ENCODE results near the gene CYP8B1. TPM values are rescaled to one million over a fixed set of nuclear protein-coding genes. Genes with fewer than 3 reads are reported as not detected.

CYP8B1 gene
- total and polyA plus RNA-seq, 9 of the 15 experiments (the other 6 are each of a cell fraction or from before 2014, with no cell fraction given): 0.04 TPM; not detected in 8

DNA sequence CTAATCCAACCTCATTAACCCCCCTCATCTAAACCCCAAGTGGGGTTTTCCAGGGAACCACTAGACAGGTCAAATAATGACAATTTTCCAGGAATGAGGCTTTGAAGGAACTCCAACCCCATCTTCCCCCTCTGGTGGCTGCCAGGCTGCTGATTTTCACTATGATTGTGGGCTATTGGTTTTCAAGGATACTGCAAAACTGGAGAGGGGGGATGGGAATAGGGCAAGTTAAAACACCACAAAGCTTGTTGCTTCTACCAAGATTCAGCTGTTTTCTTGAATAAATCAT is 19.8 kb upstream of the CYP8B1 start:
- FAIRE-seq (no peak), ATAC-seq (no peak), DNase-seq (ENCODE audit: extremely low read depth in 1 of 4, low spot score in 3 of 4) (no peak)
- Histone ChIP-seq H3K4me1 (replicated peaks in 1 of 2; ENCODE audit: control insufficient read depth in 2 of 2, insufficient read depth in 2 of 2, low read length in 2 of 2) (peaks cover 0 to 4% of the 10 kb centered on the region in 2 experiments; a peak in 2 of 5 replicates), H3K9ac (ENCODE audit: insufficient read depth in 1 of 2, low read depth in 2 of 2, low read length in 2 of 2) (no peak overlapping the region), H3K4me2 (ENCODE audit: insufficient read depth, low read length) (no peak overlapping the region), H3K9me1 (ENCODE audit: control insufficient read depth, insufficient read depth, low read length) (no peaks in the 10 kb centered on the region), H4K20me1 (replicated peaks; ENCODE audit: control insufficient read depth, insufficient read depth, low read length) (no peaks in the 10 kb centered on the region), H3K36me3 (ENCODE audit: control insufficient read depth, insufficient read depth, low read length) (no peaks in the 10 kb centered on the region), H3K27ac (ENCODE audit: extremely low read depth, low read depth, low read length) (no peak overlapping the region), H3K79me2 (ENCODE audit: control insufficient read depth, insufficient read depth, low read length) (no peaks in the 10 kb centered on the region), H3K9me3 (replicated peaks; ENCODE audit: control insufficient read depth, insufficient read depth, low read depth, low read length) (no peaks in the 10 kb centered on the region), H2AFZ (ENCODE audit: low read depth, low read length) (no peak overlapping the region), H3K27me3 (ENCODE audit: control insufficient read depth in 2 of 2, insufficient read depth in 2 of 2, low read length in 2 of 2) (no peaks in the 10 kb centered on the region), H3K4me3 (no peak overlapping the region)
- TF ChIP-seq, protein P1, sequence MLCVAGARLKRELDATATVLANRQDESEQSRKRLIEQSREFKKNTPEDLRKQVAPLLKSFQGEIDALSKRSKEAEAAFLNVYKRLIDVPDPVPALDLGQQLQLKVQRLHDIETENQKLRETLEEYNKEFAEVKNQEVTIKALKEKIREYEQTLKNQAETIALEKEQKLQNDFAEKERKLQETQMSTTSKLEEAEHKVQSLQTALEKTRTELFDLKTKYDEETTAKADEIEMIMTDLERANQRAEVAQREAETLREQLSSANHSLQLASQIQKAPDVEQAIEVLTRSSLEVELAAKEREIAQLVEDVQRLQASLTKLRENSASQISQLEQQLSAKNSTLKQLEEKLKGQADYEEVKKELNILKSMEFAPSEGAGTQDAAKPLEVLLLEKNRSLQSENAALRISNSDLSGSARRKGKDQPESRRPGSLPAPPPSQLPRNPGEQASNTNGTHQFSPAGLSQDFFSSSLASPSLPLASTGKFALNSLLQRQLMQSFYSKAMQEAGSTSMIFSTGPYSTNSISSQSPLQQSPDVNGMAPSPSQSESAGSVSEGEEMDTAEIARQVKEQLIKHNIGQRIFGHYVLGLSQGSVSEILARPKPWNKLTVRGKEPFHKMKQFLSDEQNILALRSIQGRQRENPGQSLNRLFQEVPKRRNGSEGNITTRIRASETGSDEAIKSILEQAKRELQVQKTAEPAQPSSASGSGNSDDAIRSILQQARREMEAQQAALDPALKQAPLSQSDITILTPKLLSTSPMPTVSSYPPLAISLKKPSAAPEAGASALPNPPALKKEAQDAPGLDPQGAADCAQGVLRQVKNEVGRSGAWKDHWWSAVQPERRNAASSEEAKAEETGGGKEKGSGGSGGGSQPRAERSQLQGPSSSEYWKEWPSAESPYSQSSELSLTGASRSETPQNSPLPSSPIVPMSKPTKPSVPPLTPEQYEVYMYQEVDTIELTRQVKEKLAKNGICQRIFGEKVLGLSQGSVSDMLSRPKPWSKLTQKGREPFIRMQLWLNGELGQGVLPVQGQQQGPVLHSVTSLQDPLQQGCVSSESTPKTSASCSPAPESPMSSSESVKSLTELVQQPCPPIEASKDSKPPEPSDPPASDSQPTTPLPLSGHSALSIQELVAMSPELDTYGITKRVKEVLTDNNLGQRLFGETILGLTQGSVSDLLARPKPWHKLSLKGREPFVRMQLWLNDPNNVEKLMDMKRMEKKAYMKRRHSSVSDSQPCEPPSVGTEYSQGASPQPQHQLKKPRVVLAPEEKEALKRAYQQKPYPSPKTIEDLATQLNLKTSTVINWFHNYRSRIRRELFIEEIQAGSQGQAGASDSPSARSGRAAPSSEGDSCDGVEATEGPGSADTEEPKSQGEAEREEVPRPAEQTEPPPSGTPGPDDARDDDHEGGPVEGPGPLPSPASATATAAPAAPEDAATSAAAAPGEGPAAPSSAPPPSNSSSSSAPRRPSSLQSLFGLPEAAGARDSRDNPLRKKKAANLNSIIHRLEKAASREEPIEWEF (CRISPR knock-in tag; IDR thresholded peaks at IDR 0.05): no peak
- TF ChIP-seq ZNF644 (tag; IDR thresholded peaks at IDR 0.05; ENCODE audit: low read depth) (no peak), PTTG1 (tag; IDR thresholded peaks at IDR 0.05; ENCODE audit: low read depth) (no peak), HSF4 (CRISPR knock-in tag; IDR thresholded peaks at IDR 0.05; ENCODE audit: borderline replicate concordance) (no peak), ZNF282 (CRISPR knock-in tag; IDR thresholded peaks at IDR 0.05) (no peak), BRCA1 (IDR thresholded peaks at IDR 0.05) (no peak), BRCA1 (CRISPR knock-in tag; IDR thresholded peaks at IDR 0.05) (no peak), TARDBP (IDR thresholded peaks at IDR 0.05) (no peak)
- ChIA-PET POLR2A (no interaction called here), CTCF (ENCODE audit: low intra/inter-chr PET ratio) (no interaction called here)
- in situ Hi-C loops (cut with MboI): no loop called here
- no TSS peak for BruUV-seq (replicated peaks)
- intact Hi-C loops (cut with micrococcal nuclease): no loop called here

Measured in K562 (cell line).